HCT116 (cell line): ENCODE measurements around the gene TMEM232.

Experiments used
- CTCF ChIP-seq, 3 experiments: fragments of 200-600 bp in 1 of 3; sonication (generic) in 1 of 3; IDR thresholded peaks in 2 of 3; conservative IDR thresholded peaks in 1 of 3; 2 replicates each; pipeline ENCODE4 v1.5.1; 2012 to 2017; ENCODE audit warnings: low read depth in 2 of 3, low read length in 2 of 3, antibody characterized with exemption in 1 of 3, borderline replicate concordance in 1 of 3, control low read depth in 1 of 3, mild to moderate bottlenecking in 1 of 3, mixed read lengths in 1 of 3, mixed run types in 1 of 3, moderate library complexity in 1 of 3; ENCODE audit not compliant: insufficient read depth in 1 of 3
- JUND ChIP-seq: IDR thresholded peaks from 2 replicates; pipeline ENCODE4 v1.6.1; 2012

- no peak for TF ChIP-seq CTCF (IDR thresholded peaks at IDR 0.05 in 2 of 3, conservative IDR thresholded peaks at IDR 0.05 in 1 of 3; ENCODE audit: borderline replicate concordance in 1 of 3, insufficient read depth in 1 of 3, low read depth in 2 of 3, low read length in 2 of 3)
- TF ChIP-seq JUND = no peak
Measured at GRCh38 chr5:110512266-110512665, 214.2 kb downstream of the TMEM232 start.
